ENCODE results near the gene EMC10.

EMC10 gene

DNA sequence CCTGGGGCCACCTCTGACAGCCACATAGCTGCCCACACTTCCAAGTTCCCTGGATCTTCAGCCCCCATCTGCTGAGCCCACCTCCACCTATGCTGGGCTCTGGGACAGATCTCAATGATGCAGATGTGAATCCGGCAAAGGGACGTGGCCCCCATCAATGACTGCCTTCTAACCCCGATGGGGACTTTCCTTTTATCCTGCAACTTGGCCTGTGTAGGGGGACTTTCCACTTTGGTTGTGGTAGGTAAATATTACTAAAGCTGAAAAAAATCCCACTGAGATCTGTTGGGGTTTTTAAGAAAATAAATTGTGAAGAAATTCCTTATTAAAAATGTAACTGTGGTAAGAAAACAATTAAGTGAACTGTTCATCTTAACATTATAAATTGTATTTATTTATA, 58.2 kb downstream of the EMC10 start (continued):
- no peak for TF ChIP-seq ZNF639 (tag by site-specific recombination; IDR thresholded peaks at IDR 0.05)
- no peak for TF ChIP-seq ZNF501 (tag by site-specific recombination; IDR thresholded peaks at IDR 0.05)
- TF ChIP-seq WT1 (tag by site-specific recombination; IDR thresholded peaks at IDR 0.05) = no peak
- TF ChIP-seq ZNF677 (tag by site-specific recombination; IDR thresholded peaks at IDR 0.05) = no peak
- no peak for TF ChIP-seq ZNF18 (tag by site-specific recombination; IDR thresholded peaks at IDR 0.05)
- no peak for TF ChIP-seq ZNF16 (tag by site-specific recombination; IDR thresholded peaks at IDR 0.05; ENCODE audit: low read depth)
- no peak for TF ChIP-seq OVOL3 (tag by site-specific recombination; IDR thresholded peaks at IDR 0.05)
- no peak for TF ChIP-seq ZNF169 (tag by site-specific recombination; IDR thresholded peaks at IDR 0.05)
- no peak for TF ChIP-seq BCL11B (tag by site-specific recombination; IDR thresholded peaks at IDR 0.05; ENCODE audit: low read depth)
- TF ChIP-seq ZNF610 (tag by site-specific recombination; IDR thresholded peaks at IDR 0.05; ENCODE audit: borderline replicate concordance) = no peak
- TF ChIP-seq KLF7 (tag by site-specific recombination; IDR thresholded peaks at IDR 0.05; ENCODE audit: borderline replicate concordance) = no peak

DNA sequence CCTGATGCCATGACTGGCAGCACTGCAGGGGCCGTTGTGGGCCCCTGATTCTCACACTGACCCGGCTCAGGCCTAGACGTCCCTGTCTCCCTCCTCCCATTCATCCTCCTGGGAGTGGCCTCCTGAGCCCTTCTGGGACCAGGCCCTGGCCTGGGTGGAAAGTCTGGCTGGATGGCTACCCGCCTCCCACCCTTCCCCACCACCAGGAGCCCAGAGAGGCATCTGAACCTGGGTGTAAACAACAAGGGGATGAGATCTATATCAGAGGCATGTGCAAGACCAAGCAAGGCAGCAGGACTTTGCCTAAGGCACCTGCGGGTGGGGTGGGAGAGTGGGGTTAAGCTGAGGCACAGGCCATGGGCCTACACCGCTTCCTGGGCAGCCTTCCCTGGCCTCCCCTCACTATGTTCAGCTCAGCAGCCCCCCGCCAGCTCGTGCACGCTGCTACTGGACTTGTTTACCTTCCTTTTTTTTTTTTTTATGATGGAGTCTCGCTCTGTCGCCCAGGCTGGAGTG, 59.4 kb downstream of the EMC10 start:
- POLR2A ChIA-PET = no interaction called here
- H3K9me3 ChIP-seq (ENCODE audit: control insufficient read depth, insufficient read depth, low read depth, low read length) = no peaks in the 10 kb centered on the region
- no peaks in the 10 kb centered on the region for H3K4me1 ChIP-seq (ENCODE audit: control insufficient read depth, insufficient read depth, low read length)
- no peak overlapping the region for H3K4me3 ChIP-seq (ENCODE audit: low read depth, low read length)
- CTCF ChIA-PET = interaction anchor here (0.6 to 9.1 kb wide), 12 partner anchors 11 to 386 kb away, joined by 3 to 210 read pairs (median 12); partner anchors contain the start of gene JOSD2
- H3K27ac ChIP-seq (ENCODE audit: extremely low read depth, low read depth, low read length) = no peak overlapping the region
- no peaks in the 10 kb centered on the region; a peak in 1 of 3 replicates for H3K36me3 ChIP-seq (ENCODE audit: control insufficient read depth in 2 of 2, insufficient read depth in 1 of 2, low read length in 2 of 2)
- no peak for TF ChIP-seq ZNF155 (tag by site-specific recombination; IDR thresholded peaks at IDR 0.05)
- TF ChIP-seq ZNF513 (tag by site-specific recombination; IDR thresholded peaks at IDR 0.05) = no peak
- TF ChIP-seq ZNF174 (tag by site-specific recombination; IDR thresholded peaks at IDR 0.05) = no peak
- TF ChIP-seq, protein P1, sequence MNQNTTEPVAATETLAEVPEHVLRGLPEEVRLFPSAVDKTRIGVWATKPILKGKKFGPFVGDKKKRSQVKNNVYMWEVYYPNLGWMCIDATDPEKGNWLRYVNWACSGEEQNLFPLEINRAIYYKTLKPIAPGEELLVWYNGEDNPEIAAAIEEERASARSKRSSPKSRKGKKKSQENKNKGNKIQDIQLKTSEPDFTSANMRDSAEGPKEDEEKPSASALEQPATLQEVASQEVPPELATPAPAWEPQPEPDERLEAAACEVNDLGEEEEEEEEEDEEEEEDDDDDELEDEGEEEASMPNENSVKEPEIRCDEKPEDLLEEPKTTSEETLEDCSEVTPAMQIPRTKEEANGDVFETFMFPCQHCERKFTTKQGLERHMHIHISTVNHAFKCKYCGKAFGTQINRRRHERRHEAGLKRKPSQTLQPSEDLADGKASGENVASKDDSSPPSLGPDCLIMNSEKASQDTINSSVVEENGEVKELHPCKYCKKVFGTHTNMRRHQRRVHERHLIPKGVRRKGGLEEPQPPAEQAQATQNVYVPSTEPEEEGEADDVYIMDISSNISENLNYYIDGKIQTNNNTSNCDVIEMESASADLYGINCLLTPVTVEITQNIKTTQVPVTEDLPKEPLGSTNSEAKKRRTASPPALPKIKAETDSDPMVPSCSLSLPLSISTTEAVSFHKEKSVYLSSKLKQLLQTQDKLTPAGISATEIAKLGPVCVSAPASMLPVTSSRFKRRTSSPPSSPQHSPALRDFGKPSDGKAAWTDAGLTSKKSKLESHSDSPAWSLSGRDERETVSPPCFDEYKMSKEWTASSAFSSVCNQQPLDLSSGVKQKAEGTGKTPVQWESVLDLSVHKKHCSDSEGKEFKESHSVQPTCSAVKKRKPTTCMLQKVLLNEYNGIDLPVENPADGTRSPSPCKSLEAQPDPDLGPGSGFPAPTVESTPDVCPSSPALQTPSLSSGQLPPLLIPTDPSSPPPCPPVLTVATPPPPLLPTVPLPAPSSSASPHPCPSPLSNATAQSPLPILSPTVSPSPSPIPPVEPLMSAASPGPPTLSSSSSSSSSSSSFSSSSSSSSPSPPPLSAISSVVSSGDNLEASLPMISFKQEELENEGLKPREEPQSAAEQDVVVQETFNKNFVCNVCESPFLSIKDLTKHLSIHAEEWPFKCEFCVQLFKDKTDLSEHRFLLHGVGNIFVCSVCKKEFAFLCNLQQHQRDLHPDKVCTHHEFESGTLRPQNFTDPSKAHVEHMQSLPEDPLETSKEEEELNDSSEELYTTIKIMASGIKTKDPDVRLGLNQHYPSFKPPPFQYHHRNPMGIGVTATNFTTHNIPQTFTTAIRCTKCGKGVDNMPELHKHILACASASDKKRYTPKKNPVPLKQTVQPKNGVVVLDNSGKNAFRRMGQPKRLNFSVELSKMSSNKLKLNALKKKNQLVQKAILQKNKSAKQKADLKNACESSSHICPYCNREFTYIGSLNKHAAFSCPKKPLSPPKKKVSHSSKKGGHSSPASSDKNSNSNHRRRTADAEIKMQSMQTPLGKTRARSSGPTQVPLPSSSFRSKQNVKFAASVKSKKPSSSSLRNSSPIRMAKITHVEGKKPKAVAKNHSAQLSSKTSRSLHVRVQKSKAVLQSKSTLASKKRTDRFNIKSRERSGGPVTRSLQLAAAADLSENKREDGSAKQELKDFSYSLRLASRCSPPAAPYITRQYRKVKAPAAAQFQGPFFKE (tag by site-specific recombination; IDR thresholded peaks at IDR 0.05; ENCODE audit: borderline replicate concordance) = no peak
- no peak for TF ChIP-seq ZBTB20 (tag by site-specific recombination; IDR thresholded peaks at IDR 0.05)
- no peak for TF ChIP-seq ZNF214 (tag by site-specific recombination; IDR thresholded peaks at IDR 0.05; ENCODE audit: borderline replicate concordance)
- TF ChIP-seq, protein P2, sequence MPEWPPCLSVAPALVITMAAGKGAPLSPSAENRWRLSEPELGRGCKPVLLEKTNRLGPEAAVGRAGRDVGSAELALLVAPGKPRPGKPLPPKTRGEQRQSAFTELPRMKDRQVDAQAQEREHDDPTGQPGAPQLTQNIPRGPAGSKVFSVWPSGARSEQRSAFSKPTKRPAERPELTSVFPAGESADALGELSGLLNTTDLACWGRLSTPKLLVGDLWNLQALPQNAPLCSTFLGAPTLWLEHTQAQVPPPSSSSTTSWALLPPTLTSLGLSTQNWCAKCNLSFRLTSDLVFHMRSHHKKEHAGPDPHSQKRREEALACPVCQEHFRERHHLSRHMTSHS (tag by site-specific recombination; IDR thresholded peaks at IDR 0.05) = no peak
- no peak for TF ChIP-seq ZNF121 (tag by site-specific recombination; IDR thresholded peaks at IDR 0.05)
- no peak for TF ChIP-seq REST (tag by site-specific recombination; IDR thresholded peaks at IDR 0.05)
- no peak for TF ChIP-seq KLF17 (tag by site-specific recombination; IDR thresholded peaks at IDR 0.05)

All from HEK293 (cell line).